Activated B cell treated with CpG ODN at 0.5 μM for 24 hours (primary cell): ENCODE data around the gene SLC44A2. TPM values are rescaled to one million over a fixed set of nuclear protein-coding genes. Genes with fewer than 3 reads are reported as not detected.
A peak's percentile ranks its signal among the peaks of the same experiment; 100 is the strongest.

Source experiments
- ATAC-seq: fragments of 200-7000 bp; cut with Tn5 transposase; one replicate; pipeline ENCODE4 v1.10.0; 2021; ENCODE audit warnings: low read depth, mild to moderate bottlenecking, moderate library complexity
- CTCF ChIA-PET: fragments of 350-600 bp; sonication (Branson Sonifier 250); formaldehyde crosslinking; loops from one replicate; lab custom pipeline; 2021; ENCODE audit warnings: antibody characterized with exemption; lab: Charles Lee
- POLR2A ChIA-PET: fragments of 350-600 bp; sonication (Branson Sonifier 250); formaldehyde crosslinking; loops from one replicate; lab custom pipeline; 2021; ENCODE audit warnings: antibody characterized with exemption; lab: Charles Lee
- DNase-seq: peaks from one replicate; pipeline ENCODE4 v3.0.0; 2022
- H3K27ac Mint-ChIP-seq: one replicate; pipeline ENCODE4 v1.8.0; 2020; ENCODE audit warnings: mixed read lengths
- H3K27me3 Mint-ChIP-seq: one replicate; pipeline ENCODE4 v1.8.0; 2021; ENCODE audit warnings: mixed read lengths
- H3K36me3 Mint-ChIP-seq: one replicate; pipeline ENCODE4 v1.8.0; 2021; ENCODE audit warnings: low read depth, mixed read lengths
- H3K4me1 Mint-ChIP-seq: one replicate; pipeline ENCODE4 v1.8.0; 2021; ENCODE audit warnings: mixed read lengths
- H3K4me3 Mint-ChIP-seq: one replicate; pipeline ENCODE4 v1.8.0; 2020; ENCODE audit warnings: mild to moderate bottlenecking, mixed read lengths
- H3K9me3 Mint-ChIP-seq: one replicate; pipeline ENCODE4 v1.8.0; 2020; ENCODE audit warnings: mixed read lengths
- CTCF ChIP-seq: fragments of 200-600 bp; IDR thresholded peaks from one replicate; pipeline ENCODE4 v1.8.0; 2022; ENCODE audit warnings: antibody characterized with exemption, mild to moderate bottlenecking
- intact Hi-C: fragments of 100-400 bp; cut with micrococcal nuclease; formaldehyde crosslinking; loops from one replicate; pipeline ENCODE4 v1.15.1; 2024
- total RNA-seq: library from RNA; stranded (reverse); gene quantifications from 2 replicates; pipeline ENCODE4 v1.2.3, GENCODE V29; 2022

The SLC44A2 gene
- total RNA-seq, 1 donor from 2014 or later, result 213 TPM

- no peak for ATAC-seq
- Mint-ChIP-seq H3K27ac (peak overlapping the region; percentile 30), H3K4me3 (no peak overlapping the region), H3K36me3 (peaks cover 77% of the 10 kb centered on the region), H3K9me3 (no peaks in the 10 kb centered on the region), H3K27me3 (no peaks in the 10 kb centered on the region), H3K4me1 (peaks cover 4% of the 10 kb centered on the region)
- no peak for DNase-seq
- TF ChIP-seq CTCF, result no peak
- intact Hi-C loops, result no loop called here
- POLR2A ChIA-PET, result interaction anchor here (0.7 kb wide), 1 partner anchor 207 kb away, joined by 7 read pairs; no protein-coding TSS in a partner anchor
- CTCF ChIA-PET, result no interaction called here
These were observed 6.5 kb downstream of the SLC44A2 start for GRCh38 chr19:10631874-10632273.

- ChIA-PET CTCF (interaction anchor here (0.9 to 1.2 kb wide), 2 partner anchors 12 to 53 kb away, joined by 3 to 5 read pairs; no protein-coding TSS in a partner anchor), POLR2A (interaction anchor here (1.2 kb wide), 1 partner anchor 31 kb away, joined by 3 read pairs; no protein-coding TSS in a partner anchor)
- Mint-ChIP-seq H3K9me3 (no peaks in the 10 kb centered on the region), H3K4me1 (peaks cover 17% of the 10 kb centered on the region), H3K27me3 (no peaks in the 10 kb centered on the region), H3K36me3 (peaks cover 81% of the 10 kb centered on the region), H3K27ac (no peak overlapping the region), H3K4me3 (no peak overlapping the region)
- TF ChIP-seq CTCF, result no peak
- ATAC-seq (no peak), DNase-seq (no peak)
- intact Hi-C loops, result no loop called here
These were observed 9.1 kb downstream of the SLC44A2 start for GRCh38 chr19:10634430-10634829.

- no peak for DNase-seq
- Mint-ChIP-seq H3K36me3 (peaks cover 83% of the 10 kb centered on the region), H3K9me3 (no peaks in the 10 kb centered on the region), H3K4me3 (no peak overlapping the region), H3K4me1 (peaks cover 23% of the 10 kb centered on the region), H3K27ac (peak overlapping the region; percentile 30), H3K27me3 (no peaks in the 10 kb centered on the region)
- intact Hi-C loops, result no loop called here
- ATAC-seq, result no peak
- ChIA-PET POLR2A (interaction anchor here (0.6 to 1.2 kb wide), 2 partner anchors 31 to 49 kb away, joined by 3 to 6 read pairs; no protein-coding TSS in a partner anchor), CTCF (interaction anchor here (0.7 to 0.9 kb wide), 3 partner anchors 10 to 324 kb away, joined by 3 read pairs; no protein-coding TSS in a partner anchor)
- no peak for TF ChIP-seq CTCF
These were observed 9.6 kb downstream of the SLC44A2 start for GRCh38 chr19:10634963-10635362.

GRCh38 chr19:10636304-10636972, 11.1 kb downstream of the SLC44A2 start:
- no peak overlapping the region for H3K4me3 Mint-ChIP-seq
- peak overlapping the region; percentile 56 for H3K27ac Mint-ChIP-seq
- peaks cover 23% of the 10 kb centered on the region for H3K4me1 Mint-ChIP-seq
- ChIA-PET CTCF (interaction anchor here (1.3 kb wide), 1 partner anchor 55 kb away, joined by 3 read pairs; no protein-coding TSS in a partner anchor), POLR2A (interaction anchor here (0.6 kb wide), 1 partner anchor 27 kb away, joined by 3 read pairs; no protein-coding TSS in a partner anchor)
- ATAC-seq, result no peak
- intact Hi-C loops, result no loop called here
- no peaks in the 10 kb centered on the region for H3K9me3 Mint-ChIP-seq
- TF ChIP-seq CTCF, result no peak
- peaks cover 81% of the 10 kb centered on the region for H3K36me3 Mint-ChIP-seq
- no peaks in the 10 kb centered on the region for H3K27me3 Mint-ChIP-seq
- DNase-seq, result no peak

GRCh38 chr19:10637894-10638293, 12.5 kb downstream of the SLC44A2 start:
- no peak for DNase-seq
- intact Hi-C loops, result no loop called here
- Mint-ChIP-seq H3K27me3 (no peaks in the 10 kb centered on the region), H3K4me3 (no peak overlapping the region), H3K27ac (peak overlapping the region; percentile 31), H3K9me3 (no peaks in the 10 kb centered on the region), H3K4me1 (peaks cover 23% of the 10 kb centered on the region), H3K36me3 (peaks cover 82% of the 10 kb centered on the region)
- no peak for TF ChIP-seq CTCF
- CTCF ChIA-PET, result no interaction called here
- POLR2A ChIA-PET, result no interaction called here
- no peak for ATAC-seq
